B cell (primary cell): ENCODE data around the gene CPOX.

Source experiments
- CTCF ChIP-seq: fragments of 200-600 bp; IDR thresholded peaks from one replicate; pipeline ENCODE4 v1.8.0; 2022; ENCODE audit warnings: antibody characterized with exemption, mild to moderate bottlenecking
- EZH2 ChIP-seq: IDR thresholded peaks from 2 replicates; pipeline ENCODE4 v1.6.1; 2012; ENCODE audit warnings: borderline replicate concordance, low read depth, mild to moderate bottlenecking, moderate library complexity, low read length; ENCODE audit not compliant: insufficient read depth, poor library complexity, severe bottlenecking

DNA sequence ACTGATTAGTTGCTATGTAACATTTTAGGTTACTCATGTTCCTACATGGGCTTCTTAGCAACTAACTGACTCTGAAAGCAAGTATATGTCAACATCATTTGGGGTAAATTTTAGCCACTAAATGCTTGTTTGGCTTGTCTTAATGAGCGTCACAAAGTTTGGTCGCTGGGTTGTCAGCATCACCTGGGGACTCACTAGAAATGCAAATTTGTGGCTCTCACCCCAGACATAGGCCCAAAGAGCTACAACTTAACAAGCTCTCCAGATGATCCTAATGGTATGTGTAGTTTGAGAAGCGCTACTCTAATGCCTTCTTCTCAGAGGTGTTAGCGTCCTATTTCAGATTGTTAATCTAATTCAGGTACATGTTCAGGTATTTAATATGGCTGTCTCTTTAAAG is 32.7 kb upstream of the CPOX start:
- TF ChIP-seq EZH2 (no peak), CTCF (no peak)
